ENCODE measurements around the gene MORN3. TPM values are rescaled to one million over a fixed set of nuclear protein-coding genes. Genes with fewer than 3 reads are reported as not detected.
"Not testable (repeated sequence)": the region's sequence is repeated elsewhere in the genome, so short reads cannot be mapped to it uniquely, and the experiment has no call there.

Gene MORN3
- polyA plus RNA-seq, 1 donor from 2014 or later: 3.4 TPM

DNA sequence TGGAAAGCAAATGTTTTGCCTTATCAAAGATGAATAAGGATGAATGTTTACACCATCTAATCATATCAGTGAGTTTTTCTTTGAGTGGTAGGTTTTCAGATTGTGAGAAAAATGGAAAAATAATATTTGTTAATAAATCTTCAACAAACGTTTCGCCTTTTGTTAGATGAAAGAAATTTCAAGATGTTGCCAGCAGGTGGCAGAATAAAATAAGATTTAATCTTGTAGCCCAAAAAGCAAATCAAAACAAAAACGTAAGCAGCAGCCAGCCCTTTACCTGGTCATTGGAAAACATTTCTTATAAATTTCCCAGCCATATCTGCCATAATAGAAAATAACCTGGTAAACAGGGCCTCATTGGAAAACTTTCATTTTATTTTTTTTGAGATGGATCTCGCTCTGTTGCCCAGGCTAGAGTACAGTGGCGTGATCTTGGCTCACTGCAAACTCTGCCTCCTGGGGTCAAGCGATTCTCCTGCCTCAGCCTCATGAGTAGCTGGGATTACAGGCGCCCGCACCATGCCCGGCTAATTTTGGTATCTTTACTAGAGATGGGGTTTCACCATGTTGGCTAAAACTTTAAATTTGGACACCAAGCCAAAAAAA, 27.7 kb upstream of the MORN3 start:
- H3K9me2 ChIP-seq (ENCODE audit: insufficient read depth, low read length): no peaks in the 10 kb centered on the region
- TF ChIP-seq RAD21 (conservative IDR thresholded peaks at IDR 0.05): peak; percentile 80
- peak; percentile 79 for TF ChIP-seq SMC3 (conservative IDR thresholded peaks at IDR 0.05; ENCODE audit: poor library complexity)
- TF ChIP-seq, protein P1, sequence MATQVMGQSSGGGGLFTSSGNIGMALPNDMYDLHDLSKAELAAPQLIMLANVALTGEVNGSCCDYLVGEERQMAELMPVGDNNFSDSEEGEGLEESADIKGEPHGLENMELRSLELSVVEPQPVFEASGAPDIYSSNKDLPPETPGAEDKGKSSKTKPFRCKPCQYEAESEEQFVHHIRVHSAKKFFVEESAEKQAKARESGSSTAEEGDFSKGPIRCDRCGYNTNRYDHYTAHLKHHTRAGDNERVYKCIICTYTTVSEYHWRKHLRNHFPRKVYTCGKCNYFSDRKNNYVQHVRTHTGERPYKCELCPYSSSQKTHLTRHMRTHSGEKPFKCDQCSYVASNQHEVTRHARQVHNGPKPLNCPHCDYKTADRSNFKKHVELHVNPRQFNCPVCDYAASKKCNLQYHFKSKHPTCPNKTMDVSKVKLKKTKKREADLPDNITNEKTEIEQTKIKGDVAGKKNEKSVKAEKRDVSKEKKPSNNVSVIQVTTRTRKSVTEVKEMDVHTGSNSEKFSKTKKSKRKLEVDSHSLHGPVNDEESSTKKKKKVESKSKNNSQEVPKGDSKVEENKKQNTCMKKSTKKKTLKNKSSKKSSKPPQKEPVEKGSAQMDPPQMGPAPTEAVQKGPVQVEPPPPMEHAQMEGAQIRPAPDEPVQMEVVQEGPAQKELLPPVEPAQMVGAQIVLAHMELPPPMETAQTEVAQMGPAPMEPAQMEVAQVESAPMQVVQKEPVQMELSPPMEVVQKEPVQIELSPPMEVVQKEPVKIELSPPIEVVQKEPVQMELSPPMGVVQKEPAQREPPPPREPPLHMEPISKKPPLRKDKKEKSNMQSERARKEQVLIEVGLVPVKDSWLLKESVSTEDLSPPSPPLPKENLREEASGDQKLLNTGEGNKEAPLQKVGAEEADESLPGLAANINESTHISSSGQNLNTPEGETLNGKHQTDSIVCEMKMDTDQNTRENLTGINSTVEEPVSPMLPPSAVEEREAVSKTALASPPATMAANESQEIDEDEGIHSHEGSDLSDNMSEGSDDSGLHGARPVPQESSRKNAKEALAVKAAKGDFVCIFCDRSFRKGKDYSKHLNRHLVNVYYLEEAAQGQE (IDR thresholded peaks at IDR 0.05; ENCODE audit: borderline replicate concordance): no peak
- no peak for TF ChIP-seq MXI1 (conservative IDR thresholded peaks at IDR 0.05; ENCODE audit: poor library complexity, severe bottlenecking)
- no peak for TF ChIP-seq POLR2AphosphoS5 (IDR thresholded peaks at IDR 0.05)
- TF ChIP-seq TAF1 (IDR thresholded peaks at IDR 0.05; ENCODE audit: low read depth): no peak
- TF ChIP-seq EZH2 (IDR thresholded peaks at IDR 0.05; ENCODE audit: borderline replicate concordance, insufficient read depth, low read length, poor library complexity, severe bottlenecking): no peak
- TF ChIP-seq EP300 (conservative IDR thresholded peaks at IDR 0.05; ENCODE audit: poor library complexity, severe bottlenecking): no peak
- TF ChIP-seq, protein P2, sequence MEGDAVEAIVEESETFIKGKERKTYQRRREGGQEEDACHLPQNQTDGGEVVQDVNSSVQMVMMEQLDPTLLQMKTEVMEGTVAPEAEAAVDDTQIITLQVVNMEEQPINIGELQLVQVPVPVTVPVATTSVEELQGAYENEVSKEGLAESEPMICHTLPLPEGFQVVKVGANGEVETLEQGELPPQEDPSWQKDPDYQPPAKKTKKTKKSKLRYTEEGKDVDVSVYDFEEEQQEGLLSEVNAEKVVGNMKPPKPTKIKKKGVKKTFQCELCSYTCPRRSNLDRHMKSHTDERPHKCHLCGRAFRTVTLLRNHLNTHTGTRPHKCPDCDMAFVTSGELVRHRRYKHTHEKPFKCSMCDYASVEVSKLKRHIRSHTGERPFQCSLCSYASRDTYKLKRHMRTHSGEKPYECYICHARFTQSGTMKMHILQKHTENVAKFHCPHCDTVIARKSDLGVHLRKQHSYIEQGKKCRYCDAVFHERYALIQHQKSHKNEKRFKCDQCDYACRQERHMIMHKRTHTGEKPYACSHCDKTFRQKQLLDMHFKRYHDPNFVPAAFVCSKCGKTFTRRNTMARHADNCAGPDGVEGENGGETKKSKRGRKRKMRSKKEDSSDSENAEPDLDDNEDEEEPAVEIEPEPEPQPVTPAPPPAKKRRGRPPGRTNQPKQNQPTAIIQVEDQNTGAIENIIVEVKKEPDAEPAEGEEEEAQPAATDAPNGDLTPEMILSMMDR (IDR thresholded peaks at IDR 0.05; ENCODE audit: poor library complexity, severe bottlenecking): peak; percentile 79
- no peaks in the 10 kb centered on the region for H3F3A ChIP-seq (ENCODE audit: insufficient read depth, low read length, poor library complexity, severe bottlenecking)
- no peak overlapping the region for H3K4me2 ChIP-seq (ENCODE audit: low read length)
- peak overlapping the region; percentile 6 for H3K27ac ChIP-seq (ENCODE audit: low read length)
- H3K9ac ChIP-seq (ENCODE audit: low read length): no peak overlapping the region
- no peaks in the 10 kb centered on the region for H3K27me3 ChIP-seq (ENCODE audit: insufficient read depth, low read depth, low read length)
- H2AFZ ChIP-seq (ENCODE audit: low read depth, low read length): peak overlapping the region; percentile 57
- H3K79me2 ChIP-seq (replicated peaks; ENCODE audit: insufficient read depth, low read length): no peaks in the 10 kb centered on the region
- no peaks in the 10 kb centered on the region for H3K36me3 ChIP-seq (ENCODE audit: insufficient read depth, low read length)
- no peak overlapping the region for H3K4me3 ChIP-seq (ENCODE audit: low read length)
- no peaks in the 10 kb centered on the region for H3K9me3 ChIP-seq (ENCODE audit: low read length)
- no peaks in the 10 kb centered on the region for H4K20me1 ChIP-seq (ENCODE audit: insufficient read depth)

GRCh38 chr12:121693155-121693687, 23.8 kb upstream of the MORN3 start:
- TF ChIP-seq EZH2 (IDR thresholded peaks at IDR 0.05; ENCODE audit: borderline replicate concordance, insufficient read depth, low read length, poor library complexity, severe bottlenecking) (no peak), POLR2AphosphoS5 (IDR thresholded peaks at IDR 0.05) (no peak), SMC3 (conservative IDR thresholded peaks at IDR 0.05; ENCODE audit: poor library complexity) (no peak), EP300 (conservative IDR thresholded peaks at IDR 0.05; ENCODE audit: poor library complexity, severe bottlenecking) (no peak), MXI1 (conservative IDR thresholded peaks at IDR 0.05; ENCODE audit: poor library complexity, severe bottlenecking) (no peak), TAF1 (IDR thresholded peaks at IDR 0.05; ENCODE audit: low read depth) (no peak), RAD21 (conservative IDR thresholded peaks at IDR 0.05) (no peak)
- TF ChIP-seq, protein P2 (IDR thresholded peaks at IDR 0.05; ENCODE audit: poor library complexity, severe bottlenecking): no peak
- TF ChIP-seq, protein P1 (IDR thresholded peaks at IDR 0.05; ENCODE audit: borderline replicate concordance): no peak
- no peak overlapping the region for H3K9ac ChIP-seq (ENCODE audit: low read length)
- no peak overlapping the region for H2AFZ ChIP-seq (ENCODE audit: low read depth, low read length)
- no peaks in the 10 kb centered on the region for H3K9me2 ChIP-seq (ENCODE audit: insufficient read depth, low read length)
- no peak overlapping the region for H3K4me2 ChIP-seq (ENCODE audit: low read length)
- no peaks in the 10 kb centered on the region for H3K79me2 ChIP-seq (replicated peaks; ENCODE audit: insufficient read depth, low read length)
- no peaks in the 10 kb centered on the region for H3K27me3 ChIP-seq (ENCODE audit: insufficient read depth, low read depth, low read length)
- H3F3A ChIP-seq (ENCODE audit: insufficient read depth, low read length, poor library complexity, severe bottlenecking): no peaks in the 10 kb centered on the region
- H3K27ac ChIP-seq (ENCODE audit: low read length): no peak overlapping the region
- no peaks in the 10 kb centered on the region for H4K20me1 ChIP-seq (ENCODE audit: insufficient read depth)
- H3K9me3 ChIP-seq (ENCODE audit: low read length): no peaks in the 10 kb centered on the region
- H3K36me3 ChIP-seq (ENCODE audit: insufficient read depth, low read length): no peaks in the 10 kb centered on the region
- H3K4me3 ChIP-seq (ENCODE audit: low read length): no peak overlapping the region

DNA sequence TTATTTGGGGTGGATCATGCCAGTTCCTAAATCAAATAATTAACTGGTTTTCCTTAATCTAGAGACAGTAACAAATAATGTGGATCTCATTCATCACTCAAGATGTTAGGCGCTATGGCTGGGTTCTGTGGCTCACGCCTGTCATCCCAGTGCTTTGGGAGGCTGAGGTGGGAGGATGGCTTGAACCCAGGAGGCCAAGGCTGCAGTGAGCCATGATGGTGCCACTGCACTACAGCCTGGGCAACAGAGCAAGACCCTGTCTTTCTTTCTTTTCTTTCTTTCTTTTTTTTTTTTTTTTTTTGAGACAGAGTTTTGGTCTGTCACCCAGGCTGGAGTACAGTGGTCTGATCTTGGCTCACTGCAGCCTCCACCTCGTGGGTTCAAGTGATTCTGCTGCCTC, 23.3 kb upstream of the MORN3 start:
- not testable (repeated sequence) for H3F3A ChIP-seq (ENCODE audit: insufficient read depth, low read length, poor library complexity, severe bottlenecking); H3K27me3 ChIP-seq (ENCODE audit: insufficient read depth, low read depth, low read length); H3K36me3 ChIP-seq (ENCODE audit: insufficient read depth, low read length); H3K9ac ChIP-seq (ENCODE audit: low read length); H2AFZ ChIP-seq (ENCODE audit: low read depth, low read length); H3K79me2 ChIP-seq (replicated peaks; ENCODE audit: insufficient read depth, low read length); H3K9me3 ChIP-seq (ENCODE audit: low read length); H4K20me1 ChIP-seq (ENCODE audit: insufficient read depth); H3K4me3 ChIP-seq (ENCODE audit: low read length); H3K4me2 ChIP-seq (ENCODE audit: low read length); H3K9me2 ChIP-seq (ENCODE audit: insufficient read depth, low read length); H3K27ac ChIP-seq (ENCODE audit: low read length)
